ENCODE data around the gene KIAA1217. TPM values are rescaled to one million over a fixed set of nuclear protein-coding genes. Genes with fewer than 3 reads are reported as not detected.

KIAA1217 gene
- total and polyA plus RNA-seq, 7 experiments from 2014 or later, result 0.03 to 2.1 (median 0.15) TPM; not detected in 4

DNA sequence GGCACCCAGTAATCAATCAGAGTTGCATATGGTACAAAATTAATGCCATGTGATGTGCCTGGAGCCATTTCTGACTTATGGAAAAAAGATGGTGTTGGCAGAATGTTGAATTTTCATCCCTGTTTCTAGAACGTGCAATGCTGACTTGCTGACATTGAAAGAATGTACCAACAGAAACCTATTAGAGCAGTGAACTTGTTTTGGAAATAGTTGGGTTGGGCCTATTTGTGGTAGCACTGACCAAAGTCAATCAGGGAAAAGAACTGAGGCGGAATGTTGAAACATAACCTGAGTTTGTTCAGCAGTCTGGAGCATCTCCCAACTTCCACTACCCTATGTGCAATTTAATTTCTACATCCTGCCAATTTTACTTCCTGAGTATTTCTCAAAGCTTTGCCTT lies 11.7 kb upstream of the KIAA1217 start:
- peaks cover 0 to 10% (median 0%) of the 10 kb centered on the region in 5 donors for H3K27me3 Mint-ChIP-seq
- no peaks in the 10 kb centered on the region for H3K36me3 ChIP-seq (ENCODE audit: control insufficient read depth in 2 of 3, insufficient read depth in 3 of 3, low read length in 3 of 3)
- H3K9me3 ChIP-seq (ENCODE audit: control insufficient read depth in 2 of 3, low read length in 3 of 3), result no peaks in the 10 kb centered on the region
- H3K27me3 ChIP-seq (ENCODE audit: control insufficient read depth in 2 of 2, insufficient read depth in 2 of 2, low read length in 2 of 2), result no peaks in the 10 kb centered on the region
- no peak overlapping the region for H3K4me3 Mint-ChIP-seq
- H3K4me1 ChIP-seq (ENCODE audit: control insufficient read depth in 2 of 2, insufficient read depth in 2 of 2, low read length in 2 of 2), result no peaks in the 10 kb centered on the region
- no peak overlapping the region for H3K27ac Mint-ChIP-seq
- intact Hi-C loops (cut with micrococcal nuclease), result loop anchor here (2.0 to 5.0 kb wide), 6 partner anchors 305 to 1038 kb away; no protein-coding TSS in a partner anchor
- no peaks in the 10 kb centered on the region for H3K36me3 Mint-ChIP-seq
- no peak overlapping the region for H3K4me3 ChIP-seq (ENCODE audit: low read length)
- POLR2A ChIA-PET, result no interaction called here
- no peaks in the 10 kb centered on the region for H3K9me3 Mint-ChIP-seq
- ATAC-seq, result no peak
- CTCF ChIA-PET, result no interaction called here
- DNase-seq, result no peak
- peaks cover 0 to 2% (median 0%) of the 10 kb centered on the region in 7 donors for H3K4me1 Mint-ChIP-seq
- H3K27ac ChIP-seq (ENCODE audit: low read depth, low read length), result no peak overlapping the region

DNA sequence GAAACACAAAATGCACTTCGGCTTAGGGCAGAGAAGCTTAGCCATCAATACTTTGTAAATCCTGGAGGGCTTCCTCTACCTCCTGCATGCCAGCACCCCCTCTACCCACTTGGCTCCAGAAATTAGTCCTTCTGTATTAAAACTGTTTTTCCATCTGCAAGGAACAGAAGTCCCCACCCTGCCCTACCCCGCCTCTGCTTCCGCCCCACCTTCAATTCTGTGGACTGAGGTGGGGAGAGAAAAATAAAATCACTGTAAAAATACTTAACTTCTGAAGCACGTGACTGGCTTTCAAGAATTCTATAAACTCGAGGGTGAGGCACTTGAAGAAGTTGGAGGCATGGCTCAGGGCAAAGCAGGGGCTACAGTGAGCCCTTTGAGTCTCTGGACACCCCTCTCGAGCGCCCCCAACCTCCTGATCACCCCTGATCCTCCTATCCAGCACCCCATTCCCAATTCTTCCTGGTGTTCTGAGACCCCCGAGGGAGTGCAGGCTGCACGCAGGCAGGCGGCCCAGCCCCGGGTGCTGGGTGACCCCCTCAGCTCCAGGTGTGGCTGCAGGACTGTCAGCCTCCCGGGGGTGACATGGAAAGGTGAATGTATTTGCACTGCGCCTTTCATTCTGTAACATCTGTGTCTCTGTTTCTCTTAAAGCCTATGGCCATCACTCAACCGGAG lies 7.3 kb upstream of the KIAA1217 start:
- Histone ChIP-seq H3K27me3 (ENCODE audit: control insufficient read depth in 2 of 2, insufficient read depth in 2 of 2, low read length in 2 of 2) (no peaks in the 10 kb centered on the region), H3K36me3 (ENCODE audit: control insufficient read depth in 2 of 3, insufficient read depth in 3 of 3, low read length in 3 of 3) (no peaks in the 10 kb centered on the region), H3K4me1 (ENCODE audit: control insufficient read depth in 2 of 2, insufficient read depth in 2 of 2, low read length in 2 of 2) (no peaks in the 10 kb centered on the region), H3K4me3 (ENCODE audit: low read length) (no peak overlapping the region), H3K27ac (ENCODE audit: low read depth, low read length) (no peak overlapping the region), H3K9me3 (ENCODE audit: control insufficient read depth in 2 of 3, low read length in 3 of 3) (no peaks in the 10 kb centered on the region)
- ATAC-seq (no peak), DNase-seq (no peak)
- POLR2A ChIA-PET, result no interaction called here
- no peaks in the 10 kb centered on the region for H3K4me1 Mint-ChIP-seq
- no peaks in the 10 kb centered on the region for H3K36me3 Mint-ChIP-seq
- H3K9me3 Mint-ChIP-seq, result peaks cover 0 to 2% (median 0%) of the 10 kb centered on the region in 11 donors
- no peak overlapping the region for H3K4me3 Mint-ChIP-seq
- no peak overlapping the region for H3K27ac Mint-ChIP-seq
- peaks cover 8 to 24% (median 16%) of the 10 kb centered on the region in 5 donors for H3K27me3 Mint-ChIP-seq
- CTCF ChIA-PET, result no interaction called here
- intact Hi-C loops (cut with micrococcal nuclease), result no loop called here

DNA sequence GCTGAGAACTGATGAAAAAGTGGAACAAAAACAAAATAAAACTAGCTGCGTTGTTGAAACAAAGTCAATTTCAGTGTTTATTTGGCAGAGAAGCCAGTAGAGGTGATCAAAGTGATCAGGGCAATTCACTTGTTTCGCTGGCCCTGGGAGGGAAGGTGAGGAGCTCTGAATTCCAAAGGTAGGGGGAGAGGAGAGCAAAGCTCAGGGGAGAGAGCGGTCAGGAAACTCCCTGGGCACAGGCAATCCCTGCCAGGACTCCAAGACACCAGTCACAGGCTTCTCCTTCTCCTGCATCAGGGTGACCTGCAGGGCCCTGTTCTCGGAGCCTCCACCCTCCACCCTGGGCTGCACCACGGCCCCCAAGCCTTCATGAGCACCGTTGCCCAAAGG lies 6.8 kb upstream of the KIAA1217 start:
- H3K4me1 ChIP-seq (ENCODE audit: control insufficient read depth in 2 of 2, insufficient read depth in 2 of 2, low read length in 2 of 2), result no peaks in the 10 kb centered on the region
- POLR2A ChIA-PET, result no interaction called here

DNA sequence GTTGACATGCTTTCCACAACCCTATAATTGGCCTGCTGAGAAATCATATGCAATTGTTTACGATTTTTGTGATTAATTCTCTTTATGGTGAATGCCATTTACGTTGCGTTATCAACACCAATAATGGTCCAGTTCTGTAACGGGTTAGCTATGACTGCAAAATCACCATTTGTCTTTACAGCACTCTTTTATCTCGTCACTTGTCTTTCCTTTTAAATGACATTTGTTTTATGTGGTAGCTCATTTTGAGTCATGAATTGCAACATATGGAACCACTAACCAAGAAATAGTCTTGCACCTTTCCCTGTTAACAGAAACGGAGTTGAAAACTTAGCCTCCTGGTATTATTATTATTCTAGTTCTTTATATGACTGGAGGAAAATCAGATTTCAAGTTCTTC lies 3.1 kb upstream of the KIAA1217 start:
- H3K36me3 ChIP-seq (ENCODE audit: control insufficient read depth in 2 of 3, insufficient read depth in 3 of 3, low read length in 3 of 3), result no peaks in the 10 kb centered on the region
- intact Hi-C loops (cut with micrococcal nuclease), result no loop called here
- ATAC-seq (no peak), DNase-seq (no peak)
- H3K36me3 Mint-ChIP-seq, result peaks cover 0 to under 1% (median 0%) of the 10 kb centered on the region in 5 donors
- H3K4me1 Mint-ChIP-seq, result peaks cover 8 to 23% (median 17%) of the 10 kb centered on the region in 7 donors
- CTCF ChIA-PET, result no interaction called here
- no peaks in the 10 kb centered on the region for H3K9me3 ChIP-seq (ENCODE audit: control insufficient read depth in 2 of 3, low read length in 3 of 3)
- H3K4me3 ChIP-seq (ENCODE audit: low read length), result no peak overlapping the region
- no peaks in the 10 kb centered on the region for H3K4me1 ChIP-seq (ENCODE audit: control insufficient read depth in 2 of 2, insufficient read depth in 2 of 2, low read length in 2 of 2)
- H3K4me3 Mint-ChIP-seq, result no peak overlapping the region
- no peaks in the 10 kb centered on the region for H3K27me3 ChIP-seq (ENCODE audit: control insufficient read depth in 2 of 2, insufficient read depth in 2 of 2, low read length in 2 of 2)
- H3K27ac Mint-ChIP-seq, result no peak overlapping the region
- peaks cover 0 to 2% (median 0%) of the 10 kb centered on the region in 11 donors for H3K9me3 Mint-ChIP-seq
- no peak overlapping the region for H3K27ac ChIP-seq (ENCODE audit: low read depth, low read length)
- peaks cover 37 to 58% (median 43%) of the 10 kb centered on the region in 5 donors for H3K27me3 Mint-ChIP-seq
- POLR2A ChIA-PET, result no interaction called here

More for the DNA sequence above, 6.8 kb upstream of the KIAA1217 start:
- no peak for ATAC-seq
- intact Hi-C loops (cut with micrococcal nuclease), result no loop called here
- CTCF ChIA-PET, result no interaction called here
- Histone ChIP-seq H3K27me3 (ENCODE audit: control insufficient read depth in 2 of 2, insufficient read depth in 2 of 2, low read length in 2 of 2) (no peaks in the 10 kb centered on the region), H3K36me3 (ENCODE audit: control insufficient read depth in 2 of 3, insufficient read depth in 3 of 3, low read length in 3 of 3) (no peaks in the 10 kb centered on the region), H3K27ac (ENCODE audit: low read depth, low read length) (no peak overlapping the region), H3K4me3 (ENCODE audit: low read length) (no peak overlapping the region), H3K9me3 (ENCODE audit: control insufficient read depth in 2 of 3, low read length in 3 of 3) (no peaks in the 10 kb centered on the region)
- Mint-ChIP-seq H3K4me3 (no peak overlapping the region), H3K4me1 (no peaks in the 10 kb centered on the region), H3K9me3 (peaks cover 0 to 2% (median 0%) of the 10 kb centered on the region in 11 donors), H3K36me3 (no peaks in the 10 kb centered on the region), H3K27ac (no peak overlapping the region), H3K27me3 (peaks cover 10 to 26% (median 16%) of the 10 kb centered on the region in 5 donors)
- no peak for DNase-seq

DNA sequence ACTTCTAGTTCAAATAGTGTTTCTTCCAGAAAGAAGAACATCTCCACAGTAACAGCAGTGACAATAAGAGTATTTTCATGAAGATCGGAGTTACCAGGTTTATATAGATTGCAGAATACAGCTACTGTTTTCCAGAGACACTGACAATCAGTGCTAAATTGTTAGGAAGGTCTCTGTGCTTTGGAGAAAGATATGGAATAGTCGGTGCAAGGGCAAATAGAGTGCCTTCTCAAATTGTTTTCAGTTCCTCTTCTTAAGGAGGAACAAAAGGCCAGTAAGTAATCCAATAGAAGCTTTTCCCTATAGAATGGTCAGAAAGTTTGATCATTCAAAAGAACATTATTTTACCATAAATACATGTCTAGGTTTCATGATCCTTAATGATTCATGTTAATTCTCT lies 2.6 kb upstream of the KIAA1217 start:
- ATAC-seq, result no peak

DNA sequence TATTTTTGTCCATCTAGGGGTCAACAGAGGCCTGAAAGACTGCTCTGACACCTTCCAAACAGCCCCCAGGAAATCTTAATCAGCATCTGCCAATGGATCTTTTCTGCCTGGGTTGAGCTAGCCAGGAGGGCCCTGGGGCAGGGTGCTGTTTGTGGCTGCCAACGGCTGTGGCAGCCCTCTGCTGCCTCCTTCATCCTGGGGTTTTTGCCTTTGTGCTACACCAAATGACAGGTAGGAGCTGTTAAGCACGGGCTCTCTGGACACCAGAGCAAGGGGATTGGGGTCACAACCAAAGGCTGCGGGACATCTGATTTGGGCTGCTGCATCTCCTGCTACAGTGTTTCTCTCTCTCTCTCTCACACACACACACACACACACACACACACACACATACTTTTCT lies 2.0 kb upstream of the KIAA1217 start:
- H3K4me3 ChIP-seq (ENCODE audit: low read length), result no peak overlapping the region
- Mint-ChIP-seq H3K9me3 (peaks cover 0 to 4% (median 0%) of the 10 kb centered on the region in 11 donors), H3K36me3 (peaks cover 0 to 3% (median 0%) of the 10 kb centered on the region in 5 donors), H3K27me3 (peaks cover 37 to 62% (median 48%) of the 10 kb centered on the region in 5 donors), H3K4me1 (peaks cover 8 to 23% (median 17%) of the 10 kb centered on the region in 7 donors), H3K27ac (no peak overlapping the region), H3K4me3 (no peak overlapping the region)
- H3K9me3 ChIP-seq (ENCODE audit: control insufficient read depth in 2 of 3, low read length in 3 of 3), result no peaks in the 10 kb centered on the region
- CTCF ChIA-PET, result no interaction called here
- ATAC-seq (no peak), DNase-seq (no peak)
- no peaks in the 10 kb centered on the region for H3K4me1 ChIP-seq (ENCODE audit: control insufficient read depth in 2 of 2, insufficient read depth in 2 of 2, low read length in 2 of 2)
- no peaks in the 10 kb centered on the region for H3K27me3 ChIP-seq (ENCODE audit: control insufficient read depth in 2 of 2, insufficient read depth in 2 of 2, low read length in 2 of 2)
- H3K36me3 ChIP-seq (ENCODE audit: control insufficient read depth in 2 of 3, insufficient read depth in 3 of 3, low read length in 3 of 3), result no peaks in the 10 kb centered on the region
- POLR2A ChIA-PET, result no interaction called here
- no peak overlapping the region for H3K27ac ChIP-seq (ENCODE audit: low read depth, low read length)
- intact Hi-C loops (cut with micrococcal nuclease), result no loop called here

More for the DNA sequence above, 2.6 kb upstream of the KIAA1217 start:
- no peak for DNase-seq
- Histone ChIP-seq H3K4me3 (ENCODE audit: low read length) (no peak overlapping the region), H3K36me3 (ENCODE audit: control insufficient read depth in 2 of 3, insufficient read depth in 3 of 3, low read length in 3 of 3) (no peaks in the 10 kb centered on the region), H3K9me3 (ENCODE audit: control insufficient read depth in 2 of 3, low read length in 3 of 3) (no peaks in the 10 kb centered on the region), H3K4me1 (ENCODE audit: control insufficient read depth in 2 of 2, insufficient read depth in 2 of 2, low read length in 2 of 2) (no peaks in the 10 kb centered on the region), H3K27ac (ENCODE audit: low read depth, low read length) (no peak overlapping the region), H3K27me3 (ENCODE audit: control insufficient read depth in 2 of 2, insufficient read depth in 2 of 2, low read length in 2 of 2) (no peaks in the 10 kb centered on the region)
- H3K4me1 Mint-ChIP-seq, result peaks cover 8 to 23% (median 17%) of the 10 kb centered on the region in 7 donors
- POLR2A ChIA-PET, result no interaction called here
- no peak overlapping the region for H3K27ac Mint-ChIP-seq
- H3K9me3 Mint-ChIP-seq, result peaks cover 0 to 4% (median 0%) of the 10 kb centered on the region in 11 donors
- no peak overlapping the region for H3K4me3 Mint-ChIP-seq
- CTCF ChIA-PET, result no interaction called here
- H3K27me3 Mint-ChIP-seq, result peaks cover 37 to 62% (median 46%) of the 10 kb centered on the region in 5 donors
- intact Hi-C loops (cut with micrococcal nuclease), result no loop called here
- peaks cover 0 to 3% (median 0%) of the 10 kb centered on the region in 5 donors for H3K36me3 Mint-ChIP-seq

DNA sequence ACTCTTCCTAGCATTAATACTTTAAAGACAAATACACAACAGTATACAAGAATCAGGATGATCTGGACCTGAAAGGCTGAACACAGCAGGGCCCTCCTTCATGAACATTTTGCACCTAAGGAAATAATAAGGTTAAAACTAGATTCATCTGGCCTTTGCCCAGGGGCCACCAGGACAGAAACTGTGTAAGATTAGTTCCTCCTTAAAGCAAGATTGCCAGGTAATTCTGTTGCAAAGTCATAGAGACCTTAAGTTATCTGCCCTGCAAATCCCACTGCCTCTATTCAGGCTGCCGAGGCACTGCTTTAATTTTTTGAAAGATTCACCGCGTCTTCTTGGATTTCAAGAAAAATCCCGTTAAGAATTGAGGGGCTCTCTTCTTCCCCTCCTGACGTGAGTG lies 1.6 kb upstream of the KIAA1217 start:
- H3K36me3 ChIP-seq (ENCODE audit: control insufficient read depth in 2 of 3, insufficient read depth in 3 of 3, low read length in 3 of 3), result no peaks in the 10 kb centered on the region
- Mint-ChIP-seq H3K9me3 (peaks cover 0 to 4% (median 0%) of the 10 kb centered on the region in 11 donors), H3K36me3 (peaks cover 0 to 3% (median 0%) of the 10 kb centered on the region in 5 donors), H3K27ac (no peak overlapping the region), H3K4me3 (peak overlapping the region in 1 of 10 donors; percentile 17), H3K27me3 (peaks cover 41 to 66% (median 49%) of the 10 kb centered on the region in 5 donors), H3K4me1 (peaks cover 8 to 23% (median 17%) of the 10 kb centered on the region in 7 donors)
- intact Hi-C loops (cut with micrococcal nuclease), result no loop called here
- H3K27ac ChIP-seq (ENCODE audit: low read depth, low read length), result no peak overlapping the region
- ChIA-PET CTCF (no interaction called here), POLR2A (no interaction called here)
- no peaks in the 10 kb centered on the region for H3K4me1 ChIP-seq (ENCODE audit: control insufficient read depth in 2 of 2, insufficient read depth in 2 of 2, low read length in 2 of 2)
- DNase-seq (no peak), ATAC-seq (no peak)
- no peaks in the 10 kb centered on the region for H3K9me3 ChIP-seq (ENCODE audit: control insufficient read depth in 2 of 3, low read length in 3 of 3)
- H3K27me3 ChIP-seq (ENCODE audit: control insufficient read depth in 2 of 2, insufficient read depth in 2 of 2, low read length in 2 of 2), result no peaks in the 10 kb centered on the region
- no peak overlapping the region for H3K4me3 ChIP-seq (ENCODE audit: low read length)
